ENCODE data around the gene ATP2B2. TPM values are rescaled to one million over a fixed set of nuclear protein-coding genes. Genes with fewer than 3 reads are reported as not detected.

ATP2B2 gene
- total and polyA plus RNA-seq, 2 of the 8 experiments (the other 6 are each of a cell fraction or from before 2014, with no cell fraction given), result 0.14 to 1.2 TPM

DNA sequence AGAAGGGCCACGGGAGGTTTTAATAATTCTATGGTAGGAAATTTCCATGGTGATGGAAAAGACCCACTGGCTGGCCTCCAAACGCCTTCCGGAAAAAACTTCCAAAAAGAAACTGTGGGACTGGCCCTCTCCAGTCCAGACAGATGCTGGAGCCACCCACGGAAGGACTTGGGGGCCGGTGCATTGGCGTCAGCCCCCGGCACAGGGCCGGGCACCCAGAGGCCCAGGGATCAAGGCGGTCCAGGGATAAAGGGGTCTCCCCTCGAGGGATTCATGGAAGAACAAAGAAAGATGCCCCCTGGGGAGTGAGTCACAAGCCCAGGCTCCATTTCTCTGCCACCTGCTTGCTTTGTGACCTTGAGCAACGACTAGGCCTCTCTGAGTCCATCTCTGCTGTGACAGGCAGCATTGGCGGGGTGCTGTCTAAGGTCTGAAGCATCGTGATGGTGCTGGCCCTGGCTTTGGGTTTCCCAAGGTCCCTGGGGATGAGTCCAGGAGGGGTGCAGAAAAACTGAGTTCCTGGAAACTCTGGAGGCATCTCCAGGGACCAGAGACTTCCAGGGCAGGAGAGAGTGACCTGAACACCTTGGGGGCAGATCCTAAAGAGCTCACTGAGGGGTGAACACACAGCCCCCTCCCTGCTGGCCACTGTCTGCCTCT lies 21.6 kb downstream of the ATP2B2 start:
- no peak overlapping the region for H2BK12ac ChIP-seq (ENCODE audit: low read depth, low read length)
- TF ChIP-seq KDM4A (IDR thresholded peaks at IDR 0.05; ENCODE audit: low read depth, low read length, severe bottlenecking) (no peak), ZNF274 (IDR thresholded peaks at IDR 0.05; ENCODE audit: borderline replicate concordance, extremely low read depth, low read length) (no peak), YY1 (IDR thresholded peaks at IDR 0.05; ENCODE audit: low read depth, low read length) (no peak), CREB1 (IDR thresholded peaks at IDR 0.05) (no peak), SIN3A (conservative IDR thresholded peaks at IDR 0.05 in 1 of 2, IDR thresholded peaks at IDR 0.05 in 1 of 2; ENCODE audit: low read depth in 1 of 2, low read length in 2 of 2) (no peak), TBP (IDR thresholded peaks at IDR 0.05; ENCODE audit: low read depth, low read length) (no peak), BRCA1 (IDR thresholded peaks at IDR 0.05; ENCODE audit: low read depth, low read length) (no peak), JUN (IDR thresholded peaks at IDR 0.05; ENCODE audit: low read depth, low read length) (no peak), GTF2F1 (IDR thresholded peaks at IDR 0.05; ENCODE audit: borderline replicate concordance, low read depth, low read length) (no peak), TAF1 (IDR thresholded peaks at IDR 0.05; ENCODE audit: low read depth, low read length) (no peak), TAF7 (optimal IDR thresholded peaks at IDR 0.05; ENCODE audit: borderline replicate concordance, low read depth, low read length) (no peak), POLR2A (IDR thresholded peaks at IDR 0.05; ENCODE audit: control extremely low read depth in 1 of 2, low read depth in 2 of 2, low read length in 2 of 2) (no peak), MAFK (IDR thresholded peaks at IDR 0.05; ENCODE audit: low read depth, low read length) (no peak), BACH1 (IDR thresholded peaks at IDR 0.05; ENCODE audit: low read length) (no peak)
- DNase-seq (ENCODE audit: low read depth in 1 of 2, low spot score in 2 of 2) (no peak), FAIRE-seq (no peak)
- 86% methylated on average over 13 of the region's 13 CpGs; no CpG with 5 or more reads in 1 of the 2 experiments for WGBS, 2 experiments (ENCODE audit: extremely low coverage in 1 of 2, insufficient coverage in 1 of 2, insufficient read length in 1 of 2, insufficient replicate concordance in 2 of 2, low coverage in 1 of 2, low lambda C conversion rate in 2 of 2, missing lambda C conversion rate in 1 of 2)
- H2BK5ac ChIP-seq (ENCODE audit: low read depth, low read length), result no peak overlapping the region
- H2AFZ ChIP-seq (ENCODE audit: low read length), result no peak overlapping the region
- POLR2A ChIA-PET (ENCODE audit: partially characterized antibody), result no interaction called here
- no peak overlapping the region for H2BK15ac ChIP-seq (ENCODE audit: low read length)
- no peaks in the 10 kb centered on the region for H3K9me3 ChIP-seq (ENCODE audit: insufficient read depth in 2 of 2, low read depth in 1 of 2, low read length in 1 of 2)
- H3K36me3 ChIP-seq (ENCODE audit: control insufficient read depth in 2 of 4, insufficient read depth in 4 of 4, low read length in 3 of 4), result no peaks in the 10 kb centered on the region
- no peak overlapping the region for H2BK120ac ChIP-seq (replicated peaks; ENCODE audit: low read depth, low read length)
- H4K20me1 ChIP-seq (replicated peaks in 1 of 2; ENCODE audit: control insufficient read depth in 1 of 2, insufficient read depth in 2 of 2, low read length in 2 of 2), result no peaks in the 10 kb centered on the region
- no peak overlapping the region for H2AK5ac ChIP-seq (ENCODE audit: low read depth, low read length)
- H3K79me2 ChIP-seq (ENCODE audit: control insufficient read depth in 1 of 2, insufficient read depth in 2 of 2, low read length in 2 of 2), result no peaks in the 10 kb centered on the region
- no peaks in the 10 kb centered on the region for H3K79me1 ChIP-seq (ENCODE audit: low read depth, low read length)
- H3K23me2 ChIP-seq (ENCODE audit: low read depth, low read length), result peaks cover 4% of the 10 kb centered on the region; the same call in 1 of the 2 replicates
- no peaks in the 10 kb centered on the region for H3K4me1 ChIP-seq (replicated peaks in 1 of 4; ENCODE audit: control insufficient read depth in 3 of 4, insufficient read depth in 4 of 4, low read length in 3 of 4)
- no peak overlapping the region for H2BK20ac ChIP-seq (ENCODE audit: low read length)
- no peak overlapping the region for H3K4me2 ChIP-seq (ENCODE audit: insufficient read depth in 1 of 2, low read depth in 2 of 2, low read length in 2 of 2)
- no peak overlapping the region for H4K91ac ChIP-seq (replicated peaks; ENCODE audit: insufficient read length, low read length)
- no peak overlapping the region for H3K23ac ChIP-seq (ENCODE audit: insufficient read length)
- no peak overlapping the region for H3K9ac ChIP-seq (replicated peaks in 1 of 4; ENCODE audit: extremely low read depth in 1 of 4, low read depth in 3 of 4, low read length in 3 of 4)
- no peak overlapping the region for H3K56ac ChIP-seq (replicated peaks; ENCODE audit: insufficient read length, low read depth, low read length)
- H4K5ac ChIP-seq (ENCODE audit: insufficient read length, low read depth, low read length), result no peak overlapping the region
- no peaks in the 10 kb centered on the region for H3K27me3 ChIP-seq (replicated peaks in 1 of 4; ENCODE audit: control insufficient read depth in 3 of 4, extremely low read depth in 1 of 4, insufficient read depth in 3 of 4, low read length in 3 of 4)
- H3K18ac ChIP-seq (ENCODE audit: extremely low read depth, low read length), result no peak overlapping the region; the same call in 1 of the 2 replicates
- H3K4ac ChIP-seq (replicated peaks; ENCODE audit: insufficient read length, low read depth, low read length), result no peak overlapping the region
- CTCF ChIA-PET (ENCODE audit: partially characterized antibody), result interaction anchor here (1.2 kb wide), 2 partner anchors 10 to 255 kb away, joined by 3 to 4 read pairs; no protein-coding TSS in a partner anchor
- H3K14ac ChIP-seq (ENCODE audit: insufficient read length), result no peak overlapping the region
- H3K4me3 ChIP-seq (ENCODE audit: extremely low read depth in 1 of 4, insufficient read depth in 2 of 4, low read depth in 3 of 4, low read length in 4 of 4), result no peak overlapping the region
- no peak overlapping the region for H3K27ac ChIP-seq (ENCODE audit: low read depth, low read length)
- no peak overlapping the region for H4K8ac ChIP-seq (ENCODE audit: extremely low read depth, insufficient read depth, low read length)

Data from H1 (cell line).